H1 (cell line): Measurements from ENCODE around the gene ADAD2. TPM values are rescaled to one million over a fixed set of nuclear protein-coding genes. Genes with fewer than 3 reads are reported as not detected.

ENCODE experiments used
- CTCF ChIA-PET: fragments of 300-600 bp; sonication (Branson Sonifier 250); formaldehyde crosslinking; loops from one replicate; lab custom pipeline; 2021; ENCODE audit not compliant: partially characterized antibody; lab: Charles Lee
- POLR2A ChIA-PET: fragments of 300-600 bp; sonication (Branson Sonifier 250); formaldehyde crosslinking; loops from one replicate; lab custom pipeline; 2021; ENCODE audit warnings: inconsistent platforms; ENCODE audit not compliant: partially characterized antibody; lab: Charles Lee
- DNase-seq, 2 experiments: peaks; one replicate each; pipeline versions ENCODE4 v3.0.0 to v3.0.0-alpha.2; 2010 to 2022; ENCODE audit warnings: low spot score in 2 of 2, low read depth in 1 of 2, mixed read lengths in 1 of 2
- FAIRE-seq: peaks from 2 replicates; lab custom pipeline; 2011; peaks lifted over from hg19 to GRCh38; lab: Jason Lieb, UNC
- H2AFZ ChIP-seq: 2 replicates; pipeline ENCODE4 v1.8.1; 2012; ENCODE audit warnings: low read length, inconsistent platforms
- H2AK5ac ChIP-seq: 2 replicates; pipeline ENCODE4 v1.6.1; 2013; ENCODE audit warnings: low read depth, low read length
- H2BK120ac ChIP-seq: replicated peaks from 2 replicates; pipeline ENCODE3; 2013; ENCODE audit warnings: low read depth, low read length, inconsistent platforms
- H2BK12ac ChIP-seq: 2 replicates; pipeline ENCODE4 v1.6.1; 2013; ENCODE audit warnings: low read depth, low read length
- H2BK15ac ChIP-seq: 2 replicates; pipeline ENCODE4 v1.6.1; 2013; ENCODE audit warnings: low read length
- H2BK20ac ChIP-seq: 2 replicates; pipeline ENCODE4 v1.6.1; 2013; ENCODE audit warnings: low read length
- H2BK5ac ChIP-seq: 2 replicates; pipeline ENCODE4 v1.6.1; 2013; ENCODE audit warnings: low read depth, low read length
- H3K14ac ChIP-seq: 2 replicates; pipeline ENCODE4 v1.6.1; 2013; ENCODE audit warnings: inconsistent platforms; ENCODE audit not compliant: insufficient read length
- H3K18ac ChIP-seq: 2 replicates; pipeline ENCODE4 v1.6.1; 2013; ENCODE audit warnings: low read length; ENCODE audit errors: extremely low read depth
- H3K23ac ChIP-seq: 2 replicates; pipeline ENCODE4 v1.6.1; 2013; ENCODE audit warnings: inconsistent platforms; ENCODE audit not compliant: insufficient read length
- H3K23me2 ChIP-seq: 2 replicates; pipeline ENCODE4 v1.6.1; 2013; ENCODE audit warnings: low read depth, low read length
- H3K27ac ChIP-seq: 2 replicates; pipeline ENCODE4 v1.6.1; 2011; ENCODE audit warnings: low read depth, low read length, inconsistent platforms
- H3K27me3 ChIP-seq, 4 experiments: replicated peaks in 1 of 4; 1 replicate in 1 of 4; 2 replicates in 3 of 4; pipeline versions ENCODE4 v1.6.1 to v1.8.1; 2011 to 2013; ENCODE audit warnings: low read length in 3 of 4, mild to moderate bottlenecking in 3 of 4, inconsistent platforms in 2 of 4, mixed read lengths in 2 of 4, moderate library complexity in 1 of 4; ENCODE audit not compliant: control insufficient read depth in 3 of 4, insufficient read depth in 3 of 4; ENCODE audit errors: extremely low read depth in 1 of 4
- H3K36me3 ChIP-seq, 4 experiments: 2 replicates each; pipeline versions ENCODE4 v1.6.1 to v1.8.1; 2011 to 2013; ENCODE audit warnings: mild to moderate bottlenecking in 4 of 4, low read length in 3 of 4, moderate library complexity in 2 of 4, control low read depth in 1 of 4, inconsistent platforms in 1 of 4; ENCODE audit not compliant: insufficient read depth in 4 of 4, control insufficient read depth in 2 of 4
- H3K4ac ChIP-seq: replicated peaks from 2 replicates; pipeline ENCODE3; 2013; ENCODE audit warnings: low read length, low read depth, mixed read lengths, inconsistent platforms; ENCODE audit not compliant: insufficient read length
- H3K4me1 ChIP-seq, 4 experiments: replicated peaks in 1 of 4; 1 replicate in 1 of 4; 2 replicates in 3 of 4; pipeline versions ENCODE4 v1.6.1 to v1.8.1; 2011 to 2013; ENCODE audit warnings: low read length in 3 of 4, inconsistent platforms in 2 of 4, mixed read lengths in 1 of 4; ENCODE audit not compliant: insufficient read depth in 4 of 4, control insufficient read depth in 3 of 4
- H3K4me2 ChIP-seq, 2 experiments: 2 replicates each; pipeline versions ENCODE4 v1.6.1 to v1.8.1; 2011 to 2013; ENCODE audit warnings: low read depth in 2 of 2, low read length in 2 of 2, control low read depth in 1 of 2, inconsistent platforms in 1 of 2, mild to moderate bottlenecking in 1 of 2; ENCODE audit not compliant: insufficient read depth in 1 of 2
- H3K4me3 ChIP-seq, 4 experiments: fragments of 200-600, 300-600 bp in 1 of 4; sonication (generic), shearing (Covaris generic), sonication (Bioruptor Twin) in 1 of 4; 2 replicates each; pipeline versions ENCODE4 v1.5.1 to v1.8.1; 2011 to 2016; ENCODE audit warnings: low read length in 4 of 4, low read depth in 3 of 4, control low read depth in 2 of 4, inconsistent platforms in 2 of 4, mild to moderate bottlenecking in 2 of 4, mixed read lengths in 1 of 4, moderate library complexity in 1 of 4; ENCODE audit not compliant: insufficient read depth in 2 of 4; ENCODE audit errors: extremely low read depth in 1 of 4
- H3K56ac ChIP-seq: replicated peaks from 2 replicates; pipeline ENCODE3; 2013; ENCODE audit warnings: low read depth, mild to moderate bottlenecking, mixed read lengths, low read length, inconsistent platforms; ENCODE audit not compliant: insufficient read length
- H3K79me1 ChIP-seq: 2 replicates; pipeline ENCODE4 v1.6.1; 2013; ENCODE audit warnings: low read depth, low read length, control low read depth
- H3K79me2 ChIP-seq, 2 experiments: 2 replicates each; pipeline versions ENCODE4 v1.6.1 to v1.8.1; 2012 to 2013; ENCODE audit warnings: low read length in 2 of 2, mild to moderate bottlenecking in 2 of 2, inconsistent platforms in 1 of 2; ENCODE audit not compliant: insufficient read depth in 2 of 2, control insufficient read depth in 1 of 2
- H3K9ac ChIP-seq, 4 experiments: replicated peaks in 1 of 4; 1 replicate in 1 of 4; 2 replicates in 3 of 4; pipeline versions ENCODE4 v1.6.1 to v1.8.1; 2011 to 2013; ENCODE audit warnings: low read depth in 3 of 4, low read length in 3 of 4, control low read depth in 2 of 4, mild to moderate bottlenecking in 2 of 4, moderate library complexity in 2 of 4, inconsistent platforms in 1 of 4; ENCODE audit errors: extremely low read depth in 1 of 4
- H3K9me3 ChIP-seq, 2 experiments: 2 replicates each; pipeline versions ENCODE4 v1.6.1 to v1.8.1; 2012 to 2013; ENCODE audit warnings: mild to moderate bottlenecking in 2 of 2, moderate library complexity in 2 of 2, control low read depth in 1 of 2, inconsistent platforms in 1 of 2, low read depth in 1 of 2, low read length in 1 of 2, mixed read lengths in 1 of 2; ENCODE audit not compliant: insufficient read depth in 2 of 2
- H4K20me1 ChIP-seq, 2 experiments: replicated peaks in 1 of 2; 2 replicates each; pipeline versions ENCODE3 to v1.8.1; 2011 to 2013; ENCODE audit warnings: inconsistent platforms in 2 of 2, low read length in 2 of 2, mild to moderate bottlenecking in 1 of 2; ENCODE audit not compliant: insufficient read depth in 2 of 2, control insufficient read depth in 1 of 2
- H4K5ac ChIP-seq: 2 replicates; pipeline ENCODE4 v1.6.1; 2013; ENCODE audit warnings: low read length, low read depth, mixed read lengths, inconsistent platforms; ENCODE audit not compliant: insufficient read length
- H4K8ac ChIP-seq: 2 replicates; pipeline ENCODE4 v1.8.0; 2013; ENCODE audit warnings: mild to moderate bottlenecking, moderate library complexity, low read length, inconsistent platforms; ENCODE audit not compliant: insufficient read depth; ENCODE audit errors: extremely low read depth
- H4K91ac ChIP-seq: replicated peaks from 2 replicates; pipeline ENCODE3; 2013; ENCODE audit warnings: low read length, mixed read lengths, inconsistent platforms; ENCODE audit not compliant: insufficient read length
- SP1 ChIP-seq: IDR thresholded peaks from 2 replicates; pipeline ENCODE4 v1.6.1; 2011; ENCODE audit warnings: low read depth, low read length
- TAF1 ChIP-seq: IDR thresholded peaks from 2 replicates; pipeline ENCODE4 v1.6.1; 2011; ENCODE audit warnings: mild to moderate bottlenecking, low read depth, low read length
- WGBS, 2 experiments: shearing (Covaris generic) in 1 of 2; methylation state at CpG; one replicate each; pipeline versions ENCODE4 v1.1.6 to v1.1.7; 2013 to 2015; ENCODE audit warnings: low lambda C conversion rate in 2 of 2, mixed read lengths in 2 of 2, inconsistent platforms in 1 of 2, low coverage in 1 of 2, missing lambda C conversion rate in 1 of 2; ENCODE audit not compliant: insufficient replicate concordance in 2 of 2, insufficient coverage in 1 of 2, insufficient read length in 1 of 2; ENCODE audit errors: extremely low coverage in 1 of 2, missing lambda C conversion rate in 1 of 2; 5-methylcytosine and 5-hydroxymethylcytosine counted together
- polyA plus RNA-seq, 7 experiments: library from polyadenylated mRNA; depleted of rRNA in 3 of 7; stranded (reverse) in 5 of 7; unstranded in 2 of 7; fragments of >200 nt in 5 of 7; fragments of 200-250 nt in 2 of 7; gene quantifications; 1 replicate in 5 of 7; 2 replicates in 1 of 7; 4 replicates in 1 of 7; pipeline versions ENCODE4 v1.2.1 to v1.2.3, GENCODE V29; 2011 to 2013; ENCODE audit warnings: missing spikeins in 2 of 7, mixed read lengths in 2 of 7
- total RNA-seq: library from RNA; stranded (reverse); fragmentation: NEBNext Ultra II Directional; extraction: Animal tissue kit (Norgen Biotek cat#: 25700); gene quantifications from 2 replicates; pipeline ENCODE4 v1.2.1, GENCODE V29; 2021

Gene ADAD2
- total and polyA plus RNA-seq, 2 of the 8 experiments (the other 6 are each of a cell fraction or from before 2014, with no cell fraction given), result 1.2 to 1.3 TPM

DNA sequence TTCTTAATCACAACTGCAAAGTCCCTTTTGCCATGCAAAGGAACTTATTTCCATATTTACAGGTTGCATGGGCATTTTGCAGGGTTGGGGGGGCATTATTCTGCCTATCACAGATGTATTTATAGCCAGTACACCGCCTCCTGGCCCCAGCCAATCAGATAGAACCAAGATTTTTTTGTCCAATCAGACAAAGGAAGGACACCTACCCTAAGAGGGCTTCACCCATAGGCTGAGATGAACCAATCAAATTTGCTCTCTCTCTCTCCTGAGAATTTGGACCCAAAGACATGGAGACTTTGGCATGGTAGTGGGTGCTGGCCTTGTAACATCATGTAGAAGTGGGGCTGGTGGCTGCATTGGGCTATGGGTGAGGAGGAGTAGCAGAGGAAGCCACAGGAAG lies 52.8 kb downstream of the ADAD2 start:
- Histone ChIP-seq H3K36me3 (no peaks in the 10 kb centered on the region), H2AFZ (no peak overlapping the region), H3K79me2 (no peaks in the 10 kb centered on the region), H4K20me1 (no peaks in the 10 kb centered on the region), H3K18ac (no peak overlapping the region), H3K56ac (no peak overlapping the region), H2BK12ac (no peak overlapping the region), H3K4me3 (no peak overlapping the region), H3K9me3 (no peaks in the 10 kb centered on the region; a peak in 1 of 4 replicates), H4K5ac (no peak overlapping the region), H4K8ac (no peak overlapping the region), H3K4me1 (no peaks in the 10 kb centered on the region), H3K27ac (no peak overlapping the region), H3K23ac (no peak overlapping the region), H2BK15ac (no peak overlapping the region), H3K79me1 (no peaks in the 10 kb centered on the region), H2AK5ac (no peak overlapping the region), H4K91ac (no peak overlapping the region), H3K4me2 (no peak overlapping the region), H3K27me3 (no peaks in the 10 kb centered on the region; a peak in 1 of 7 replicates), H3K23me2 (no peaks in the 10 kb centered on the region), H3K9ac (no peak overlapping the region), H3K14ac (no peak overlapping the region), H3K4ac (no peak overlapping the region), H2BK20ac (no peak overlapping the region), H2BK5ac (no peak overlapping the region), H2BK120ac (no peak overlapping the region)
- FAIRE-seq (no peak), DNase-seq (no peak)
- POLR2A ChIA-PET, result no interaction called here
- CTCF ChIA-PET, result interaction anchor here (0.8 to 2.2 kb wide), 3 partner anchors 22 to 64 kb away, joined by 3 to 6 read pairs (median 4); no protein-coding TSS in a partner anchor
- 91% methylated on average over 1 of the region's 1 CpG; no CpG with 5 or more reads in 1 of the 2 experiments for WGBS, 2 experiments
- TF ChIP-seq SP1 (peak; percentile 56; the same call in 1 of the 2 replicates), TAF1 (no peak)
